Tibial nerve (tissue), 3 donors: Measurements from ENCODE around the gene NARS2.

Experiments
- CTCF ChIP-seq, 5 experiments: fragments of 200-600 bp in 3 of 5; fragments of 450-650 bp in 2 of 5; sonication (generic) in 3 of 5; IDR thresholded peaks; one replicate each; pipeline ENCODE4 v1.5.1; 2016 to 2019; ENCODE audit warnings: antibody characterized with exemption in 5 of 5, mild to moderate bottlenecking in 3 of 5, moderate library complexity in 2 of 5
- POLR2A ChIP-seq, 2 donors: fragments of 450-650 bp; IDR thresholded peaks; one replicate each; pipeline ENCODE4 v1.6.1; 2017; ENCODE audit warnings: antibody characterized with exemption in 2 of 2, mild to moderate bottlenecking in 2 of 2, moderate library complexity in 2 of 2

- TF ChIP-seq CTCF (IDR thresholded peaks at IDR 0.05) (no peak), POLR2A (IDR thresholded peaks at IDR 0.05) (no peak)
These were observed 100.2 kb downstream of the NARS2 start for GRCh38 chr11:78474451-78474850.
